ENCODE data around the gene PI16.

- no peak for TF ChIP-seq CTCF (IDR thresholded peaks at IDR 0.05)
- TF ChIP-seq POLR2A (IDR thresholded peaks at IDR 0.05), result no peak
- TF ChIP-seq EP300 (IDR thresholded peaks at IDR 0.05), result no peak
Observed at GRCh38 chr6:36906539-36907325, 47.8 kb upstream of the PI16 start.

Data from ovary (tissue), 3 donors.